Measurements from ENCODE around the gene TRIM46. TPM values are rescaled to one million over a fixed set of nuclear protein-coding genes. Genes with fewer than 3 reads are reported as not detected.
A peak's percentile ranks its signal among the peaks of the same experiment; 100 is the strongest.
"Not testable (repeated sequence)": the region's sequence is repeated elsewhere in the genome, so short reads cannot be mapped to it uniquely, and the experiment has no call there.

The TRIM46 gene
- total and polyA plus RNA-seq, 8 donors, result 0.19 to 4.1 (median 0.39) TPM

DNA sequence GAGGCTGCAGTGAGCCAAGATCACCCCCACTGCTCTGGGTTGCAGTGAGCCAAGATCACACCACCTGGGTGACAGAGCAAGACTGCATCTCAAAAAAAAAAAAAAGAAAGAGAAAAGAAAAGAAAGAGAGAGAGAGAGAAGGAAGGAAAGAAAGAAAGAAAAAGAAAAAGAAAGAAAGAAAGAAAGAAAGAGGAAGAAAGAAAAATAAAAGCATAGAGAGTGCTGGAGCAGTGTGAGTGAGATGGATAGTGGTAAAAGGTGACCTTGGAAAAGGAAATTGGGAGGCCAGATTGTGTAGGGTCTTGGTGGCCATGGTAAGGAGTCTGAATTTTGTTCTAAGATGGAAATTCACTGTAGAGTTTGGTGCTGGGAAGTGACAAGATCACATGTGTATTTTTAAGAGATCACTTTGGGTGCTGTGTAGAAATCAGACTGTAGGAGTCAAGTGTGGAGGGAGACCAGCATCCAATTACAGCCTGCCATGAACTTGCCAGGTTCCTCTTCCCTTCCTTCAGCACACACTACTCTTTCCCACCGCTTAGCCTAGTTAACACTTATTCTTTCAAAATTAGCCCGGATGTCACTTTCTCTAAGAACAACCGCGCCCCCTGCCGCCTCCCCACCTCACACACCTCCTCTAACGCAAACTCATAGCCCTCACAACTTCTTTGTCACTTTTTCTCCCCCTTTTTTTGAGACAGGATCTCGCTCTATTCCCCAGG is 52.7 kb downstream of the TRIM46 start:
- ATAC-seq (peak; percentile 53 to 72 (median 68)), FAIRE-seq (no peak), DNase-seq (peak; percentile 51 to 71 (median 62))
- H3K4me1 ChIP-seq, result peaks cover 0 to 4% (median 0%) of the 10 kb centered on the region in 3 donors
- H3K27me3 ChIP-seq, result no peaks in the 10 kb centered on the region
- H3K36me3 ChIP-seq, result no peaks in the 10 kb centered on the region
- intact Hi-C loops (cut with DNase I), result no loop called here
- peak overlapping the region in 3 of 4 donors; percentile 17 to 85 (median 85) for H3K27ac ChIP-seq
- no peaks in the 10 kb centered on the region for H3K9me3 ChIP-seq
- peak in 3 of 4 donors; percentile 19 to 30 (median 28) for TF ChIP-seq CTCF (IDR thresholded peaks at IDR 0.05)
- WGBS, 2 donors, result 0 to 1% methylated on average over 7 of the region's 7 CpGs
- H3K4me3 ChIP-seq, result peak overlapping the region in 3 of 4 donors; percentile 17 to 70 (median 48)

DNA sequence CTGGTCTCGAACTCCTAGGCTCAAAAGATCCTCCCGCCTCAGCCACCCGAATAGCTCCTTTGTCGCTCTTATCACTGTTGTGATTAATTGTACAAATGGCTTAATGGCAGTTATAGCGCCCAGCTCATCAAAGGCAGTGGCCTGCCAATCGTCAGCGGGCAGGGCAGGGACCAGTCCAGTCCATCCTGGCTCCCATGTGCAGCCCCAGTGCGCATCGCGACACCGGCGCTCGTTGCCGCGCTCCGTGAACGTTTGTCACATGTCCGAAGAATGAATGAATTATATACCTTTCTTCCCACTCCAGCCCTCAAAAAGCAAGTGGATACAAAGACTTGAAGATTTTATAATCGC is 53.2 kb downstream of the TRIM46 start:
- DNase-seq (peak in 3 of 6 donors; percentile 43 to 72 (median 51)), ATAC-seq (peak; percentile 42 to 58 (median 48)), FAIRE-seq (no peak)
- Histone ChIP-seq H3K27me3 (no peaks in the 10 kb centered on the region), H3K4me1 (peaks cover 0 to 4% (median 0%) of the 10 kb centered on the region in 3 donors), H3K27ac (peak overlapping the region; percentile 17 to 85 (median 64)), H3K36me3 (no peaks in the 10 kb centered on the region), H3K4me3 (peak overlapping the region; percentile 17 to 70 (median 48)), H3K9me3 (no peaks in the 10 kb centered on the region)
- TF ChIP-seq CTCF (IDR thresholded peaks at IDR 0.05), result no peak
- 0% methylated on average over 19 of the region's 19 CpGs for WGBS, 2 donors
- intact Hi-C loops (cut with DNase I), result no loop called here

DNA sequence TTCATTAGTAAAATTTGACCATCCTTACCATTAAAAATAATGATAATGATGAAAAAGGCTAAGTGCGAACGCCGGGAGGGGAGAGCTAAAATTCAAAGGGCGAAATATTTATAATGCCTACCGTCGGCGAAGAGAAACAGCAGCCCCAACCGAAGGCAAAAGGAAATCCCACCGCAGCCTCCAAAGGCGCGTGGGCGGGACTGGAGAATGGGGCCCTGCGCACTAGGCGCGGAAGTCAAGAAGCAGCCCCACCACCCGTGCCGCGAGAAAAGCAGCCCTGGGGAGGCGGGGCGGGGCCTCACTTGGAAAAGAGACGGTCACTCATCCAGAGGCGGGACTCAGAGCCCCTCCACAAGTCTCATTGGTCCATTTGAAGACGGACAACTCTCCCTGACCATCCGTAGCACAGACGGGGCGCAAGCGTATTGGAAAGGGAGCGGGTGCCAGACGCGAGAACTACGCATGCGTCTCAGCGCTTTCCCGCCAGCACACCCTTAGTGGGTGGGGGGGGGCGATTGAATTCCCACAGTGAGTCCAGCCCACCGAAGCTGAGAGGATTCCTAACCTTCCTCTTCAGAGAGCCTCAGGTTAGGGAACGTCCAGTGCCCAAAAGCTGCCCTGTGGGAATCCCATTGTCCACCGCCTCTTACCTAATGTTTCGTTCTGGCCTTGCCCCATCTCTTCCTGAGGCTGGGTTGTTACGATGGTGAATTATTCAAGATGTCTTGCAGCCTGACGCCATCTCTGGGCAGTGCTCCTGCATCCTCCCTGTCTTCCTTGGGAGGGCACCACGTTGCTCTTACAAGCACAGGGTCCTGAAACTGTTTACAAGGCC is 53.8 kb downstream of the TRIM46 start:
- peak; percentile 56 for FAIRE-seq
- peak; percentile 93 to 98 (median 96) for DNase-seq
- WGBS, 2 donors, result 1% methylated on average over 42 of the region's 42 CpGs
- intact Hi-C loops (cut with DNase I), result no loop called here
- Histone ChIP-seq H3K9me3 (no peaks in the 10 kb centered on the region), H3K27ac (peak overlapping the region; percentile 17 to 85 (median 64)), H3K4me3 (peak overlapping the region; percentile 17 to 70 (median 48)), H3K4me1 (peaks cover 0 to 4% (median 0%) of the 10 kb centered on the region in 3 donors), H3K27me3 (no peaks in the 10 kb centered on the region), H3K36me3 (no peaks in the 10 kb centered on the region)
- no peak for TF ChIP-seq CTCF (IDR thresholded peaks at IDR 0.05)
- peak; percentile 96 to 99 (median 98) for ATAC-seq

- intact Hi-C loops (cut with DNase I), result no loop called here
- FAIRE-seq, result no peak
- peak in 1 of 6 donors; percentile 9 for DNase-seq
- Histone ChIP-seq H3K4me1 (peaks cover 0 to 4% (median 0%) of the 10 kb centered on the region in 3 donors), H3K36me3 (no peaks in the 10 kb centered on the region), H3K27me3 (no peaks in the 10 kb centered on the region), H3K9me3 (no peaks in the 10 kb centered on the region), H3K27ac (peak overlapping the region in 2 of 4 donors; percentile 85), H3K4me3 (peak overlapping the region; percentile 4 to 70 (median 32))
- 56% methylated on average over 9 of the region's 9 CpGs for WGBS, 2 donors
- no peak for TF ChIP-seq CTCF (IDR thresholded peaks at IDR 0.05)
- no peak for ATAC-seq
Measured at GRCh38 chr1:155228096-155228427, 54.4 kb downstream of the TRIM46 start.

DNA sequence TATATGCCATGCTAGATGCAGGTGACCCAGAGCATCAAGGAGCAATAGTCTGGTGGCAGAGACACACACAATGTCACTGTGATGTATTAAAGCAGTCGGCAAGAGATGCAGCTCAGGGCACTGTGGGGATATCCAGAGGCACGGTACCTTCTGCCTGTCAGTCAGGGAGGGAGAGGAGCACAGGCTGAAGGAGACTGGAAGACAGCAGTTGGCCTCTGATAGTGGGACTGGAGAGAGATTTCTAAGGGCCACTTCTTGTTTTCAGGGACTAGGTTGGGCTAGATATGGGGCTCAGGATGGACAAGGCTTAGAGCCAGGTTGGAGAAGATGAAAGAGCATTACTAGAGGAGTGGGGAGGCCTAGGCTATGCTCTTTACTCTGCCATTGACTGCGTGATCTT is 57.7 kb downstream of the TRIM46 start:
- H3K27ac ChIP-seq; intact Hi-C loops (cut with DNase I); H3K4me1 ChIP-seq; FAIRE-seq; H3K27me3 ChIP-seq; H3K36me3 ChIP-seq; DNase-seq; H3K9me3 ChIP-seq; H3K4me3 ChIP-seq; ATAC-seq: not testable (repeated sequence)
- WGBS, 2 donors, result 85% methylated on average over 3 of the region's 3 CpGs

DNA sequence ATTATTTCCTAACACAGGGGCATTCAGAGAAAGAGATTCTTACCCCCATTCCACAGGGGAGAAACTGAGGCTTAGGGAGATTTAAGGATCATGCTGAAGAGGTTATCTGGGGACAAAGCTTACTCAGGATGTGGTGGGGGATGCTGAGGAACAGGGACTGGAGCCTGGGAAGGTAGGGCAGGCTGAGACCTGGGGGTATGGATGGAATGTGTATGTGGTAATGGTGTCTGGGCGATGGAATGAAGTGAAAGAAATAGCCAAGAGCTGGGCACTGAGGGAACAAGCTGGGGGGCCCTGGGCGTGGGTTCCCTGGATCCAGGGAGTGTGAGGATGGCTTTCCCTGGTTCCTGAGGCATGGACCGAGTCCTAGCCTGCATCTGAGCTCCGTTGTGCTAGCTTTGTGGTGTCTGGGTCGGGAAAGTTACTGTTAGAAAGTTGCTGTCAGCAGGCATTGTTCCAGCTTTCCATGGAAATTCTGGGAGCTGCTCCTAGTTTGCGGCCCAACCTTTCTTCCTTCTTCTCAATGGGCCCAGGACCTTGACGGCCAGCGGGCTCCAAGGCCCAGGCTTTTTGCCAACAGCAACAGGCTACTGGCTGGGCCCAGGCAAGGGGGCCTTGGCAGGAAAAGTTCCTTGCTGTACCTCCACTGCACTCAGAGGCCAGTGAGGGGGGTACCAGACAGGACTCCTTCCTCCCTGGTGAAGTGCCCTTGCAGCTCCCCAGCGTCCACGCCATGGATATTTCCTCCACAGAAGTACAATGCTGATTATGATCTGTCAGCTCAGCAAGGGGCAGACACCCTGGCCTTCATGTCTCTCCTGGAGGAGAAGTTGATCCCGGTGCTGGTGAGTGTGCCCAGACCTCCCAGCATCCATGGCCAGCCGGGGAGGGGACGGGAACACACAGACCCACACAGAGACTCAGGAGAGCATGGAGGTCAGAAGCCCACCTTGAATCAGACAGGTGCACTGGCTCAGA is 58.6 kb downstream of the TRIM46 start:
- H3K36me3 ChIP-seq; H3K9me3 ChIP-seq; FAIRE-seq; H3K4me3 ChIP-seq; intact Hi-C loops (cut with DNase I); H3K4me1 ChIP-seq; H3K27me3 ChIP-seq: not testable (repeated sequence)
- ATAC-seq, result peak in 2 of 4 donors; percentile 5 to 28
- 40 to 54% methylated on average over 13 of the region's 13 CpGs for WGBS, 2 donors
- peak overlapping the region in 2 of 4 donors; percentile 30 to 33 for H3K27ac ChIP-seq
- peak in 4 of 6 donors; percentile 40 to 68 (median 58) for DNase-seq

DNA sequence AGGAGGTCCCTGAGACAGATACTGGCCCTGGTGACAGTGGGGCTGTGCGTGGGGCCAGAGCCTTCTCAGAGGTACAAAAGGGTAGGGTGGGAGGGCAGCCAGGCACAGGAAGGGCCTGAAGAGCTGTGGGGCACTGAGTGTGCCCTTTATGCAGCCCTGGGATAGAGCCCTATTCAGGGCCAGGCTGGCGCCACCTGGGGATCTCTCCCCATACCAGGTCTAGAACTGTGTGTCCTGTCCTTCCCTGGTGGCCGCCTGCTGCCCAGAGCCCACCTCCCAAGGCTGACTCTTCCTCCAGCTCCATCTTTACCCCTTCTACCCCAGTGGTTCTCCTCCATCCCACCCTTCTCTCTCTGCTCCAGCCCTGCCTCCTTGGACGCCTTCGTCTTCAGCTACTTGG is 59.9 kb downstream of the TRIM46 start:
- intact Hi-C loops (cut with DNase I); H3K4me1 ChIP-seq; ATAC-seq; H3K36me3 ChIP-seq; H3K27me3 ChIP-seq; DNase-seq; H3K4me3 ChIP-seq; FAIRE-seq; H3K9me3 ChIP-seq; H3K27ac ChIP-seq: not testable (repeated sequence)
- WGBS, 2 donors, result 95 to 100% methylated on average over 1 of the region's 5 CpGs
